SU-DHL-6 (cell line): ENCODE measurements around the gene CDH13.

Source experiments
- CTCF ChIP-seq: fragments of 200-600 bp; sonication (generic); IDR thresholded peaks from one replicate; pipeline ENCODE4 v1.5.1; 2017; ENCODE audit warnings: antibody characterized with exemption, mild to moderate bottlenecking, low read length, moderate library complexity; ENCODE audit not compliant: insufficient read depth, poor library complexity, severe bottlenecking
- EZH2phosphoT487 ChIP-seq: fragments of 200-600 bp; sonication (generic), shearing (Covaris generic); conservative IDR thresholded peaks from 2 replicates; pipeline ENCODE4 v1.6.1; 2018; ENCODE audit warnings: mild to moderate bottlenecking, antibody characterized with exemption, low read length, moderate library complexity, mixed read lengths

- TF ChIP-seq CTCF (no peak), EZH2phosphoT487 (no peak)
These were observed 1.9 kb downstream of the CDH13 start for GRCh38 chr16:82628711-82629110.
